Memory B cell (primary cell): ENCODE measurements around the gene UNC5A.

Experiments
- ATAC-seq: fragments of 150-1000 bp; cut with Tn5 transposase; 2 replicates; pipeline ENCODE4 v1.10.0; 2021; ENCODE audit warnings: low read depth, mild to moderate bottlenecking, moderate library complexity
- DNase-seq, 2 donors: peaks; one replicate each; pipeline ENCODE4 v3.0.0; 2022; ENCODE audit warnings: low spot score in 2 of 2
- H3K27ac Mint-ChIP-seq: one replicate; pipeline ENCODE4 v1.8.0; 2022; ENCODE audit warnings: mild to moderate bottlenecking, moderate library complexity, mixed read lengths
- H3K27me3 Mint-ChIP-seq: one replicate; pipeline ENCODE4 v1.8.0; 2022; ENCODE audit warnings: mixed read lengths
- H3K36me3 Mint-ChIP-seq: one replicate; pipeline ENCODE4 v1.8.0; 2022; ENCODE audit warnings: mild to moderate bottlenecking, mixed read lengths
- H3K4me1 Mint-ChIP-seq: one replicate; pipeline ENCODE4 v1.8.0; 2022; ENCODE audit warnings: mixed read lengths
- H3K4me3 Mint-ChIP-seq: one replicate; pipeline ENCODE4 v1.8.0; 2022; ENCODE audit warnings: mild to moderate bottlenecking, moderate library complexity, mixed read lengths
- H3K9me3 Mint-ChIP-seq: one replicate; pipeline ENCODE4 v1.8.0; 2022; ENCODE audit warnings: mixed read lengths

The UNC5A gene

DNA sequence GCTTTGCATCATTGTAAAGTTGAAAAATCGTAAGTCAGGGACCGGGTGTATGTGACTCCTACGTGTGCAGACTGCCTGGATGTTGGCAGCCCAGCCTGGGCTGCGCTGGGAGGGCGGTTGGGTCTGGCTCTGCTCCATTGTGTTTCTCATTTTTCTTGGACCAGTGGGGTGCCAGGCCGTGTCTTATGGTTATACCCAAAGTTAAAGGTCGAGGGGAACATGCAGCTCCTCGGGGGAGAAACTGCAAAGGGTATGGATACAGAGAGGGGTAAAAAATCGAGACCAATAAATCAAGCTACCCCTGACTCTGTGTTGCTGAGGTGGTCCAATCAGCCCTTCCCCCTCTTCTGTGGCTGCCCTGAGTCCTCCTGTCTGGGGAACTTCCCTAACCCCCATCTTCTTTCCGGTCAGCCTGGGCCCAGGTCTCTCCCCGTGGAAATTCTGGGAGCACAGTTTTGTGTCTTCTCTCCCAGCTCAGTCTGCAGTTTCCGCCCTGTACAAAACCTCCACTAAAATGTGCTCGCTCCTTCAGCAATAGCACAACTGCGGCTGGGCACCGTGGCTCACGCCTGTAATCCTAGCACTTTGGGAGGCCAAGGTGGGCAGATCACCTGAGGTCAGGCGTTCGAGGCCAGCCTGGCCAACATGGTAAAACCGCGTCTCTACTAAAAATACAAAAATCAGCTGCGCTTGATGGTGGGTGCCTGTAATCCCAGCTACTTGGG, 34.1 kb upstream of the UNC5A start:
- no peak overlapping the region for H3K27ac Mint-ChIP-seq
- H3K9me3 Mint-ChIP-seq = no peaks in the 10 kb centered on the region
- DNase-seq (no peak), ATAC-seq (no peak)
- H3K36me3 Mint-ChIP-seq = peaks cover 2% of the 10 kb centered on the region
- H3K4me3 Mint-ChIP-seq = no peak overlapping the region
- H3K4me1 Mint-ChIP-seq = no peaks in the 10 kb centered on the region
- H3K27me3 Mint-ChIP-seq = peaks cover 26% of the 10 kb centered on the region

GRCh38 chr5:176776916-176777315, 33.4 kb upstream of the UNC5A start:
- Mint-ChIP-seq H3K27me3 (peaks cover 26% of the 10 kb centered on the region), H3K27ac (no peak overlapping the region)
- no peak for DNase-seq

GRCh38 chr5:176778921-176779465, 31.4 kb upstream of the UNC5A start:
- Mint-ChIP-seq H3K27ac (no peak overlapping the region), H3K27me3 (peaks cover 24% of the 10 kb centered on the region), H3K4me1 (no peaks in the 10 kb centered on the region), H3K9me3 (no peaks in the 10 kb centered on the region), H3K4me3 (no peak overlapping the region), H3K36me3 (no peaks in the 10 kb centered on the region)
- ATAC-seq (no peak), DNase-seq (no peak)

More at GRCh38 chr5:176776916-176777315, 33.4 kb upstream of the UNC5A start:
- ATAC-seq = no peak
- Mint-ChIP-seq H3K9me3 (no peaks in the 10 kb centered on the region), H3K4me1 (no peaks in the 10 kb centered on the region), H3K4me3 (no peak overlapping the region), H3K36me3 (peaks cover under 1% of the 10 kb centered on the region)

DNA sequence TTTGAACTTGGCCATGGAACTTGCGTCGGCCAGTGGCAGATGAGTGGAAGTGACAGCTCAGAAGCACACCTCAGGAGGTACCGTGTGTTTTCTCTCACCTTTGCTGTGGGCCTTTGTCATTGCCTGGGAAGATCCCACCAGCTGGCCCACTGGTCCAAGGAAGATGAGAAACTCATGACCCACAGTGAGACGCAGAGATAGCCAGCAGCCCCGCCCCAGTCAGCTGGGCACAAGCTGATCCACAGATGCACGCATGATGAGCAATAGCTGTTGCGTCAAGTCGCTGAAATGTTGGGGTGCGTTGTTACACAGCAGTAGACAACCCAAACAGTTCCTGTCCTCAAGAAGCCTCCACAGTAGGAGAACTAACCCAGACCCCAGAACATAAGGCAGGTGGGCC, 30.8 kb upstream of the UNC5A start:
- Mint-ChIP-seq H3K27ac (no peak overlapping the region), H3K4me1 (no peaks in the 10 kb centered on the region), H3K27me3 (peaks cover 27% of the 10 kb centered on the region), H3K4me3 (no peak overlapping the region), H3K9me3 (no peaks in the 10 kb centered on the region), H3K36me3 (no peaks in the 10 kb centered on the region)
- ATAC-seq (no peak), DNase-seq (no peak)

DNA sequence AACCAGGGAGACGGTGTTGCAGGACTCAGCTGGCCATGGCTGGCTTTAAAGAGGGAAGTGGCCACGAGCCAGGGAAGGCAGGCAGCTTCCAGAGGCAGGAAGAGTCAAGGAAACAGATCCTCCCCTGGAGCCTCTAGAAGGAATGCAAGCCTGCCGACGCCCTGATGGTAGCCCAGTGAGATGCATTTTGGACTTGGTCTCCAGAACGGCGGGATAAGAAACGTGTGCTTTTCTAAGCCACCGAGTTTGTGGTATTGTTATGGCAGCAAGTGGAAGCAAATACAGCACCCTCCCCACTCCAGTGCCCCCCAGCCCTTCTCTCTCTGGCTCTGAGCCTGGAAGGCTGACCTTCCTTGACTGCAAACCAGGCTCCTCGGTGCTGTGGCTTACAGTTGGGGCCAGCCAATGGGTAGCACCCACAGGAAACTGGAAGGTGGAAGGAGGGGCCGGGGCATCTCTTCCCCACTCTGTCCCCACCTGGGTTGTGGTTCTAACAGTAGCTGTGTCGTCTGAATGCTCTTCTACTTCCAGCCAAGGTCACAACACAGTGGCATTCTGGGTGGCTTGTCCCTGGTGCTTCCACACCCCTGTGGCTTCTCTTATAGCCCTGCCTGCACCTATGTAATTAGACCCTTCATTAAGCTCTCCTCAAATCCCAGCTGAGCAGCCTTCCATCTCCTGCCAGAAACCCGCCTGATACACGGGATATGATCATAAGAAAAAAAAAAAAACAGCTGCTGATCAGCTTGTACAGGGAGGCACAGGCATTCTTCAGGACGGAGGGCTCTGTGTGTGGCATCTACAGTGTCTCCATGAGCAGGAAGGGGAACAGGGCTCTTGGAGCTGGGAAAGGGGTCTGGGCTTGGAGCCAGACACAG, 29.9 kb upstream of the UNC5A start:
- H3K4me3 Mint-ChIP-seq = no peak overlapping the region
- peaks cover 22% of the 10 kb centered on the region for H3K27me3 Mint-ChIP-seq
- no peaks in the 10 kb centered on the region for H3K9me3 Mint-ChIP-seq
- H3K27ac Mint-ChIP-seq = no peak overlapping the region
- no peak for DNase-seq
- no peak for ATAC-seq
- no peaks in the 10 kb centered on the region for H3K4me1 Mint-ChIP-seq
- no peaks in the 10 kb centered on the region for H3K36me3 Mint-ChIP-seq

DNA sequence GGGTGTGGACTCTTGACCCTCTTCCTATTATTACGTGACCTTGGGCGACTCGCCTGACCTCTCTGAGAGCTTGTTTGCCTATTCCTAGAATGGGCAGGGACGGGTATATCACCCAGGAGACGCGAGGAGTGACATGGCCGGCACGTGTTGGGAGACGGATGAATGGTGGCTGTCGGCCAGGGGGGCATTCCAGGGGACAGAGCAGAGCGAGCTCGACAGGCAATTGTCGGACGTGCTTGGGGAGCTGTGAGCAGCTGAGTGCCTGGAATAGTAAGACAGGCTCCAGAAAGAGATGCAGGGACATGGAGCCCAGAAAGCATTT, 29.3 kb upstream of the UNC5A start:
- H3K4me1 Mint-ChIP-seq = no peaks in the 10 kb centered on the region

GRCh38 chr5:176781638-176782570, 28.5 kb upstream of the UNC5A start:
- DNase-seq = no peak
- Mint-ChIP-seq H3K9me3 (no peaks in the 10 kb centered on the region), H3K27me3 (peaks cover 27% of the 10 kb centered on the region), H3K4me1 (no peaks in the 10 kb centered on the region), H3K4me3 (no peak overlapping the region), H3K27ac (no peak overlapping the region), H3K36me3 (no peaks in the 10 kb centered on the region)
- ATAC-seq = no peak

More for the DNA sequence above, 29.3 kb upstream of the UNC5A start:
- no peaks in the 10 kb centered on the region for H3K9me3 Mint-ChIP-seq
- no peak overlapping the region for H3K4me3 Mint-ChIP-seq
- no peak for ATAC-seq
- peaks cover 24% of the 10 kb centered on the region for H3K27me3 Mint-ChIP-seq
- no peak overlapping the region for H3K27ac Mint-ChIP-seq
- H3K36me3 Mint-ChIP-seq = no peaks in the 10 kb centered on the region
- DNase-seq = no peak

- no peaks in the 10 kb centered on the region for H3K36me3 Mint-ChIP-seq
- no peaks in the 10 kb centered on the region for H3K9me3 Mint-ChIP-seq
- ATAC-seq (no peak), DNase-seq (no peak)
- H3K27ac Mint-ChIP-seq = no peak overlapping the region
- no peaks in the 10 kb centered on the region for H3K4me1 Mint-ChIP-seq
- H3K27me3 Mint-ChIP-seq = peaks cover 23% of the 10 kb centered on the region
- no peak overlapping the region for H3K4me3 Mint-ChIP-seq
Observed at GRCh38 chr5:176784218-176785165, 25.9 kb upstream of the UNC5A start.

GRCh38 chr5:176785184-176786145, 24.9 kb upstream of the UNC5A start:
- Mint-ChIP-seq H3K36me3 (no peaks in the 10 kb centered on the region), H3K4me3 (no peak overlapping the region), H3K27ac (no peak overlapping the region), H3K4me1 (no peaks in the 10 kb centered on the region), H3K27me3 (peaks cover 20% of the 10 kb centered on the region), H3K9me3 (no peaks in the 10 kb centered on the region)
- no peak for ATAC-seq
- no peak for DNase-seq

DNA sequence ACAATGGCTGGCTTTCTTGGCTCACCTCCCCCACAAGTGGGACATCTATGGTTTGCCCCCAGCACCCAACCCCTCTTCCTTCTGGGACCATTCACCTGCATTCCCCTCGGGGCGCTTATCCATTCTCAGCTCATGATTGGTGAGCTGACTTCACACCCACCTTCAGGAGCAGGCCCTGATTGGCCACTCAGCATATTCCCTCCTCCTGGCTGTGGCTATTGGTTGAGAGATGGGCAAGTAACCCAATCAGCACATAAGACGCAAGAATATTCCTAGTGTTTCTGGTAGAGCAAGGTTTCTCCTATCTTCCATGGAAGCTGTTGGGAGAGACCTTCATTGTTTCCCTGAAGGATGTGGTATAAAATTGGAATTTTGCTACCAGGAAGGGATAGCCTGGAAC, 22.7 kb upstream of the UNC5A start:
- no peaks in the 10 kb centered on the region for H3K4me1 Mint-ChIP-seq

DNA sequence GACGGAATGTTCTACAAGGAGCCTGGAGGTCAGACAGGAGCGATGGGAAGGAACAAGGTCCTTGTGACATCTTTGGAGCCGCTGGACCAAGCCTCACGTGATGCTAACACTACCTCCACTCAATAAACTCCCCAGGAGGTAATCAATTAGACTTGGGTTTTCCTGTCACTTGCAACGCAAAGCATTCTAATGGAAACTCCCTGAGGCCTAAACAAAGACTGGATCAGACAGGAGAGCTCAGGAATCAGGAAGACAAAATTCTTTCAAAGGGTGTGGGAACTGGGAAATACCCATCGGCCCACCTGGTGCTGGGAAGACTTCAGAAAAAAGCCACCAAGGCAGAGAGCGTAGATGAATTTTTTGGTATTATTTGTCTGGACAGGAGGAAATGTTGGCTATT, 22.3 kb upstream of the UNC5A start:
- no peaks in the 10 kb centered on the region for H3K36me3 Mint-ChIP-seq
- ATAC-seq (no peak), DNase-seq (no peak)
- no peak overlapping the region for H3K4me3 Mint-ChIP-seq
- no peaks in the 10 kb centered on the region for H3K9me3 Mint-ChIP-seq
- peaks cover 16% of the 10 kb centered on the region for H3K27me3 Mint-ChIP-seq
- H3K27ac Mint-ChIP-seq = no peak overlapping the region
- no peaks in the 10 kb centered on the region for H3K4me1 Mint-ChIP-seq

More for the DNA sequence above, 22.7 kb upstream of the UNC5A start:
- no peak overlapping the region for H3K4me3 Mint-ChIP-seq
- H3K27me3 Mint-ChIP-seq = peaks cover 14% of the 10 kb centered on the region
- no peaks in the 10 kb centered on the region for H3K36me3 Mint-ChIP-seq
- DNase-seq (no peak), ATAC-seq (no peak)
- H3K27ac Mint-ChIP-seq = no peak overlapping the region
- no peaks in the 10 kb centered on the region for H3K9me3 Mint-ChIP-seq
